ENCODE results near the gene PPM1M. TPM values are rescaled to one million over a fixed set of nuclear protein-coding genes. Genes with fewer than 3 reads are reported as not detected.

PPM1M gene
- total RNA-seq, 1 donor from 2014 or later, result 6.9 TPM

GRCh38 chr3:52248165-52248541 lies 2.6 kb downstream of the PPM1M start:
- DNase-seq (ENCODE audit: low read depth), result no peak
- no peak for TF ChIP-seq CTCF (conservative IDR thresholded peaks at IDR 0.05; ENCODE audit: low read depth, low read length)
- no peak overlapping the region for H3K4me3 ChIP-seq (ENCODE audit: low read depth, low read length)

DNA sequence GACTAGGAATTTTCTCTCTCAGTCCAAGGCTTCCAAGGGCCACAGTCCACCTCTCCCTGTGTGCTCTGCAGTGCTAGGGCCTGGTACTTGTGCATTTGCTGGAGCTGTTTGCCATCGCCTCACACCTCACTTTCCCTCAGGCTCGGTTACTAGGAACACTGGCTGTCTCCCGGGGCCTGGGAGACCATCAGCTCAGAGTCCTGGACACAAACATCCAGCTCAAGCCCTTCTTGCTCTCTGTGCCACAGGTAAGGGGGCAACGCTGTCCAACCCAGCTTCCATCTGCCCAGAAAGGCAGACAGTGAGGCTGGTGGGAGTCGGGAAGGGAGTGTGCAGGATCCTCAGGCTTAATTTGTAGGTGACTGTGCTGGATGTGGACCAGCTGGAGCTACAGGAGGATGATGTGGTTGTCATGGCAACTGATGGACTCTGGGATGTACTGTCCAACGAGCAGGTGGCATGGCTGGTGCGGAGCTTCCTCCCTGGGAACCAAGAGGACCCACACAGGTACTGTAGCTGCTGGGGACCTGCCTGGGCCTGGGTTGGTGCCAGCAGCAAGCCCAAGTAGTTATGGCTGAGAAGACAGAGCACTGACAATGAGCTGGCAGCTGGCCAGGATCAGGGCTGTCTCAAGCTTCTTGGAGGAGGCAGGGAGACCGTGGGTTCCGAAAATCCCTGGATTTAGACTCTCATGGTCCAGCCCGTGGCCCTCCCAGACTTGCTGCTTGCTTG lies 3.4 kb downstream of the PPM1M start:
- H3K4me3 ChIP-seq (ENCODE audit: low read depth, low read length), result no peak overlapping the region
- no peak for DNase-seq (ENCODE audit: low read depth)
- TF ChIP-seq CTCF (conservative IDR thresholded peaks at IDR 0.05; ENCODE audit: low read depth, low read length), result no peak

- no peak overlapping the region for H3K4me3 ChIP-seq (ENCODE audit: low read depth, low read length)
- no peak for DNase-seq (ENCODE audit: low read depth)
- TF ChIP-seq CTCF (conservative IDR thresholded peaks at IDR 0.05; ENCODE audit: low read depth, low read length), result no peak
Measured at GRCh38 chr3:52249683-52250082, 4.1 kb downstream of the PPM1M start.

GRCh38 chr3:52250122-52250521 lies 4.6 kb downstream of the PPM1M start:
- TF ChIP-seq CTCF (conservative IDR thresholded peaks at IDR 0.05; ENCODE audit: low read depth, low read length), result no peak
- no peak overlapping the region for H3K4me3 ChIP-seq (ENCODE audit: low read depth, low read length)
- DNase-seq (ENCODE audit: low read depth), result no peak

DNA sequence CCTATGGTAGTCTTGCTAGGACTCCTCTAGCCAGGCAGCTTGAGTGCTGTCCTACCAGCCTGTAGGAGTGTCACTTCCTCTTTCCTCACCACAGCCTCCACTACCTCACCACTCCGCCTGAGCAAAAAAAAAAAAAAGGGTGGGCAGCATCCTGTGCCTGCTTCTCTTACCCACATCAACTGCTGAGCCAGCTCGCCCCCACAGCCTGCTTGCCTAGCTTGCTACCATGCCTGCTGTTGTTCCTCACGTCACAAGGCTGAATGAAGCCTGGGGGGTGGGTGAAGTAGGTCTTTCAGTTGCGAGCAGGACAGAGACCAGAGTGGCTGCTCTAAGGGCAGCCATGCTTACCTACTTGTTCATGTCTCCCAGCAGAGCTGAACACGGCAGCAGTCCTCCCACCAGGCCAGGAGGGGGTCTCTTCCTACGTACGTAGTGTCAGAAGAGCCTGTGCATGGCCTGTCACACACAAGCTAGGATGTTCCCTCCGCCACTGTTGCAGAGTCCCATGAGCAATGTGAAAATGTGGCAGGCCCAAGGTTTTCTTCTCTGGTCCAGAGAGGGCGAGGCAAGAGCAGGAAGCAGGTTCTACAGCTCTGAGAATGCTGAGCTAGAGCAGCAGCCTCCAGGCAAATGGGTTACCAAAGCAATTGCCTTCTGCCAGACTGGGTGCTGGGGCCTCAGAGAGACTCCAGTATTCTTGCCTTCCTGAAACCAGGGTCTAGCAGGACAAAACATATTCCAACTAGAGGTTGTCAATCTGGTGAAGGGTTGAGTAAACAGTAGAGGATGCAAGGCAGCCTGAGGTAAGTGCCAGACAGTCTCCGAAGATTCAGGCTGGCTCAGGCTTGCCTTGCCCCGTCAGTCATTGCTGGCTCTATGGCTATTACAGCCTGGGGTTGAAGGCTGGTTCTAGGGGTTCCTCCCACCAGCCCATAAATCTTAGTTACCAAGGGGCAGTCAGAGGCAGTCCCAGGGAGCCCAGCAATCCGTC lies 8.1 kb downstream of the PPM1M start:
- H3K4me3 ChIP-seq (ENCODE audit: low read depth, low read length), result no peak overlapping the region
- no peak for TF ChIP-seq CTCF (conservative IDR thresholded peaks at IDR 0.05; ENCODE audit: low read depth, low read length)
- no peak for DNase-seq (ENCODE audit: low read depth)

GRCh38 chr3:52254608-52255007 lies 9.0 kb downstream of the PPM1M start:
- no peak overlapping the region for H3K4me3 ChIP-seq (ENCODE audit: low read depth, low read length)
- TF ChIP-seq CTCF (conservative IDR thresholded peaks at IDR 0.05; ENCODE audit: low read depth, low read length), result no peak

More at GRCh38 chr3:52254608-52255007, 9.0 kb downstream of the PPM1M start:
- no peak for DNase-seq (ENCODE audit: low read depth)

Data from epithelial cell of proximal tubule (primary cell).